Right renal pelvis (tissue), 4 donors: ENCODE measurements around the gene CDCA8. TPM values are rescaled to one million over a fixed set of nuclear protein-coding genes. Genes with fewer than 3 reads are reported as not detected.
A peak's percentile ranks its signal among the peaks of the same experiment; 100 is the strongest.
"Not testable (repeated sequence)": the region's sequence is repeated elsewhere in the genome, so short reads cannot be mapped to it uniquely, and the experiment has no call there.

Source experiments
- DNase-seq, 4 donors: peaks; one replicate each; pipeline ENCODE4 v3.0.0-alpha.2; 2013; ENCODE audit warnings: low read depth in 4 of 4, low spot score in 3 of 4, missing footprints in 1 of 4
- polyA plus RNA-seq, 4 donors: library from polyadenylated mRNA; unstranded; fragments of 120-200 nt; gene quantifications; one replicate each; pipeline ENCODE4 v1.2.1, GENCODE V29; 2013; ENCODE audit not compliant: insufficient read length in 4 of 4

CDCA8 gene
- polyA plus RNA-seq, 4 donors, result 15.9 to 17.6 (median 16.9) TPM

GRCh38 chr1:37672136-37672870, 20.0 kb upstream of the CDCA8 start:
- DNase-seq, result no peak

GRCh38 chr1:37673920-37674319, 18.4 kb upstream of the CDCA8 start:
- DNase-seq, result no peak

- DNase-seq, result peak in 3 of 4 donors; percentile 47 to 68 (median 67)
Observed at GRCh38 chr1:37676281-37677142, 15.8 kb upstream of the CDCA8 start.

- DNase-seq, result no peak
Observed at GRCh38 chr1:37677143-37677439, 15.2 kb upstream of the CDCA8 start.

- DNase-seq, result no peak
Observed at GRCh38 chr1:37677808-37678207, 14.5 kb upstream of the CDCA8 start.

DNA sequence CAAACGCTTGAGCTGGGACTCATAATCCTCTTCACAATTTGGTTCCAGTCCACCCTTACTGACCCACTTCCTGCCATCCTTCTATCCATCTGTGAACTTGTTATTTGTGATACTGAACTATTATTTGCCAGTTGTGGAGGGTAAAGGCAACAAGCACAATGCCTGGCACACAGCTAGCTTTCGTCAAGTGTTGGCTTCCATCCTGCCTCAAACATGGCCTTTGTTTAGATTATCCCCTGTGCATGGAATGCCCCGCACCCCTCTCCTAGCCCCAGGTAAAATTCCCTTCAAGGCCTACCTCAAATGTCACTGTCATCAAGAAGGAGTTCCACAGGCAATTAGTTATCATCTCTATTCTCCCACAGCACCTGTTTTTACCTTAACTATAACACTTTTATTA, 11.4 kb upstream of the CDCA8 start:
- DNase-seq, result no peak

DNA sequence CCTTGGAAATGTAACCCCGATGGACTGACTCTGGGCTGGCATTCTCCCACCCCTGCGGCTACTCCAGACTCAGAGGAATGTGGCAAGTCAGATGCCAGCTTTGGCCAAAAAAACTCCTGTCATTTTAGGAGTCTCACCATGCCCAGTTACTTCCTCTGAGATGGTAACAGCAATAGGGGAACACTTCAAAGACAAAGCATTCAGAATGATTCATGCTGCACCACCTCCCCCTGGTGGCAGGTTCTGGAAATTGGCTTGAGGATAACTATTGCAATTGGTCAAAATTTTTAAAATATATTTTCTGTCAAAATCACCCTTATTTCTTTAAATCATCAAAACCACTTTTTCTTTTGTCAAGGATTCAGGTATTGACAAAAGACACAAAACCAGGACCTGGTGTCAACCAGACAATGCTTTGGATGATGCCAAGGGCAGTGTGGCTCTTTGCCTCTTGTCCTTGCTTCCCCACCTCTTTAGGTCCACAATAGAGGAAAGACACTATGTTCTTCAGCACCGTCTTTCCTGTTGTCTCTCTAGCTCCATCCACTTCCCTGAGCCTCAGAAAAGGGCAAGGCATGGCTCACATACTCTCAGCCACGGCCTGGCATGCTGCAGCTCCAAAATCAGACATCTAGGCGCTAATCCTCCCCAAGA, 9.9 kb upstream of the CDCA8 start:
- DNase-seq, result peak in 1 of 4 donors; percentile 51

GRCh38 chr1:37684182-37684581, 8.1 kb upstream of the CDCA8 start:
- not testable (repeated sequence) for DNase-seq

- DNase-seq, result no peak
Observed at GRCh38 chr1:37685722-37686121, 6.6 kb upstream of the CDCA8 start.

- not testable (repeated sequence) for DNase-seq
Observed at GRCh38 chr1:37687764-37688163, 4.6 kb upstream of the CDCA8 start.

GRCh38 chr1:37688926-37689325, 3.4 kb upstream of the CDCA8 start:
- no peak for DNase-seq

DNA sequence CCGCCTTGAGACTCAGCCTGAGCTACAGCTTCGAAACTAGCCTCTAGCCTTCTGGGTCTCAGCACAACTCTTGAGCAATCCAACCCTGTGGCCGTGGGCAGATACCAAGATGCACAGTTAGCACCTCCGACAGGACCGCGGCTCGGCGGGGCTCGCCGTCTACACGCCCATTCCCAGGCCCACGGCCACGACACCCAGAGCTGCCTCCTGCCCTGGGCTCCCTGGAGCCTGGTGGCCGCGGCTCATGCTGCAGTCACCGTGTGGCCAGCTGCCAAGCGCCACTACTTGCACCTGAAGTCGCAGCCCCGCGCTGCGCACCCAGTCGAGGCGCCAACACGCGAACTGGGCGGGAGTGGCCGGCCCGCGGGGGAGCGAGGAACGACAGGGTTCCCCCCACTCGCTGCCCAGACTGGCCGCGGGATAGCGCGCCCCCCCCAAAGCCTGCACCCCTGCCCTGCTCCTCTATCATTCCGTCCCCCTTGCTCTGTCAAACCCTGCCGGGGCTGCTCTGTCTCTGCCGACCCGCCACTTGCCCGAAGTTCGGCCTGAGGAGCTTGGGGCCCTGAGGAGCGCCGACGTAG, 729 bp upstream of the CDCA8 start:
- DNase-seq, result no peak

GRCh38 chr1:37692834-37693175, 489 bp downstream of the CDCA8 start:
- DNase-seq, result no peak

GRCh38 chr1:37697090-37697489, 4.8 kb downstream of the CDCA8 start:
- DNase-seq, result no peak

DNA sequence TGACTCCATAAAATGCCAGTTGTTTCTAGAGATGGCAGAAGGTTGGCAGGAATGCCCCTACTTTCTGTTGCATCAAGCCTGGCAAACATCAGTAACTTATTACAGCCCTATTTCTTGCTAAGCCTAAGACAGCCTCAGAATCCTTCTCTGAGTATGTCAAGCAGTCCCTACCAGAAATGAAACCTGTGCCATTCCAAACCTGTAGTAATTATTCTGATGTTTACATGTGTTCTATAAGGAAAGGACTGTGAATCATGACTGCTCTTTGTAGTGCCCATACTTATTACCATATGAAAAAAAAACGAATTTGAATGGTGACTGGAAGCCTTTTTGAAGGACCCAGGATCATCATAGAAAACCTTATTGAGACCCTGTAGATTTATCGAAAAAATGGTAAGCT, 5.4 kb downstream of the CDCA8 start:
- DNase-seq, result no peak

DNA sequence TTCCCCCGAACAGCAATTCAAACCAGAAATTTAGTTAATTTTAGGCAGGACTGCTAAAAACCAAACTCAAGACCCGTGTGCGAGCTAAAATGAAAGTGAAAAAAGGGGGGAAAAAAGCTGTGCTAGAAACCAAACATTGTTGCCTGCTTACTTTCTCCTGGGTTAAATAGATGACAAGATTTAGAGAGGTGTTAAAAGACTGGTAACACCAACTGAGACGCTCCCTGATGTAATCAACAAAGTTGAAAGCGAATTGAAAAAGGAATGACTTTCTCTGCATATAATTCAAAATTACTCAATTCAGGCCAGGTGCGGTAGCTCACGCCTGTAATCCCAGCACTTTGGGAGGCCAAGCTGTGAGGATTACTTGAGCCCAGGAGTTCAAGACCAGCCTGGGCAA, 6.8 kb downstream of the CDCA8 start:
- no peak for DNase-seq

GRCh38 chr1:37701051-37701450, 8.7 kb downstream of the CDCA8 start:
- no peak for DNase-seq

DNA sequence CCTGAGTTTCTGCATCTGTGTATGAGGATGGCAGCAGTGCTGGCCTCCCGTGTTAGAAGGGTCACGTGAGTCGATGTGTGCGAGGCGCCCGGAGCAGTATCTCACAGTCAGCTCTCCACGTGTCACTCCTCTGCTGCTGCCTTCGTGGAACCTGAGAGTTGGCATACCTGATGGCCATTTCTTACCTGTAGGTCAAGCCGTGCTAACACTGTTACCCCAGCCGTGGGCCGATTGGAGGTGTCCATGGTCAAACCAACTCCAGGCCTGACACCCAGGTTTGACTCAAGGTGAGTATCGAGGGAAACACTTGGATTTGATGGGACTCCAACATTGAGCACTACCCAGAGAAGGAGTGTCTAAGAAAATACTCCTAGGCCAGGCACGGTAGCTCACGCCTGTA, 10.7 kb downstream of the CDCA8 start:
- DNase-seq, result no peak

- peak in 1 of 4 donors; percentile 18 for DNase-seq
Observed at GRCh38 chr1:37704966-37705365, 12.7 kb downstream of the CDCA8 start.

GRCh38 chr1:37705399-37705798, 13.1 kb downstream of the CDCA8 start:
- DNase-seq, result no peak

GRCh38 chr1:37708471-37708870, 16.2 kb downstream of the CDCA8 start:
- DNase-seq, result no peak
